PC-3 (cell line): ENCODE data around the gene NEXN. TPM values are rescaled to one million over a fixed set of nuclear protein-coding genes. Genes with fewer than 3 reads are reported as not detected.

Source experiments
- ATAC-seq: fragments of 200-7000 bp; cut with Tn5 transposase; 2 replicates; pipeline ENCODE4 v1.9.1; 2020; ENCODE audit warnings: mild to moderate bottlenecking, moderate library complexity
- BruUV-seq: library from RNA; stranded (reverse); fragments of 400-500 nt; replicated peaks from 2 replicates; lab custom pipeline; 2021; lab: Mats Ljungman, UMichigan
- CTCF ChIA-PET: fragments of 300-600 bp; sonication (Branson Sonifier 250); formaldehyde crosslinking; loops from one replicate; lab custom pipeline; 2022; ENCODE audit warnings: antibody characterized with exemption; lab: Charles Lee
- POLR2A ChIA-PET: fragments of 300-600 bp; sonication (Branson Sonifier 250); formaldehyde crosslinking; loops from one replicate; lab custom pipeline; 2022; ENCODE audit warnings: antibody characterized with exemption; ENCODE audit not compliant: unreplicated experiment; lab: Charles Lee
- DNase-seq: peaks from one replicate; pipeline ENCODE4 v3.0.0-alpha.2; 2015
- H2AFZ ChIP-seq: fragments of 300-600 bp; sonication (generic); 2 replicates; pipeline ENCODE4 v1.6.0; 2016; ENCODE audit warnings: antibody characterized with exemption, low read length
- H3F3A ChIP-seq: fragments of 300-600 bp; sonication (generic); one replicate; pipeline ENCODE4 v1.6.0; 2017; ENCODE audit warnings: antibody characterized with exemption, low read length, control low read depth, mild to moderate bottlenecking; ENCODE audit not compliant: unreplicated experiment
- H3K27ac ChIP-seq: fragments of 300-600 bp; sonication (generic); 2 replicates; pipeline ENCODE4 v1.5.1; 2016; ENCODE audit warnings: mild to moderate bottlenecking, low read length
- H3K27me3 ChIP-seq: fragments of 300-600 bp; sonication (generic); 2 replicates; pipeline ENCODE4 v1.6.1; 2016; ENCODE audit warnings: low read length, mixed read lengths
- H3K36me3 ChIP-seq: fragments of 300-600 bp; sonication (generic); 2 replicates; pipeline ENCODE4 v1.6.1; 2016; ENCODE audit warnings: low read depth, mixed run types, low read length, mixed read lengths
- H3K4me1 ChIP-seq: fragments of 300-600 bp; sonication (generic); 2 replicates; pipeline ENCODE4 v1.5.1; 2016; ENCODE audit warnings: low read length; ENCODE audit not compliant: insufficient read depth
- H3K4me2 ChIP-seq: fragments of 300-600 bp; sonication (generic); 2 replicates; pipeline ENCODE4 v1.6.0; 2016; ENCODE audit warnings: low read length
- H3K4me3 ChIP-seq: fragments of 300-600 bp; sonication (generic); 2 replicates; pipeline ENCODE4 v1.5.1; 2016; ENCODE audit warnings: mild to moderate bottlenecking, low read length, mixed read lengths
- H3K79me2 ChIP-seq: fragments of 300-600 bp; sonication (generic); 2 replicates; pipeline ENCODE4 v1.6.1; 2017; ENCODE audit warnings: low read length, mixed read lengths
- H3K9ac ChIP-seq: fragments of 300-600 bp; sonication (generic); 2 replicates; pipeline ENCODE4 v1.6.0; 2016; ENCODE audit warnings: mild to moderate bottlenecking, low read length
- H3K9me2 ChIP-seq: fragments of 300-600 bp; sonication (generic); replicated peaks from 2 replicates; pipeline ENCODE4 v1.6.1; 2016; ENCODE audit warnings: mixed run types, low read length, mixed read lengths
- H3K9me3 ChIP-seq: fragments of 300-600 bp; sonication (generic); 2 replicates; pipeline ENCODE4 v1.6.1; 2016; ENCODE audit warnings: low read length, mixed read lengths
- H4K20me1 ChIP-seq: fragments of 300-600 bp; sonication (generic); 2 replicates; pipeline ENCODE4 v1.6.1; 2016; ENCODE audit warnings: low read length, mixed read lengths
- CTCF ChIP-seq: fragments of 300-600 bp; sonication (generic); conservative IDR thresholded peaks from 2 replicates; pipeline ENCODE4 v1.5.1; 2017; ENCODE audit warnings: antibody characterized with exemption, low read depth, mild to moderate bottlenecking, low read length
- EZH2 ChIP-seq: fragments of 300-600 bp; sonication (generic); IDR thresholded peaks from one replicate; pipeline ENCODE4 v1.6.1; 2017; ENCODE audit warnings: antibody characterized with exemption, mild to moderate bottlenecking, low read length; ENCODE audit not compliant: unreplicated experiment
- EZH2phosphoT487 ChIP-seq: fragments of 300-600 bp; sonication (generic); IDR thresholded peaks from 2 replicates; pipeline ENCODE4 v1.6.1; 2018; ENCODE audit warnings: mild to moderate bottlenecking, antibody characterized with exemption, low read length, borderline replicate concordance
- intact Hi-C: fragments of 100-400 bp; cut with micrococcal nuclease; formaldehyde crosslinking; loops from 2 replicates; pipeline ENCODE4 v1.9.0; 2023
- total RNA-seq: library from RNA; depleted of rRNA; stranded (reverse); fragments of >200 nt; gene quantifications from 2 replicates; pipeline ENCODE4 v1.2.3, GENCODE V29; 2014

The NEXN gene
- total RNA-seq, 1 experiment from 2014 or later: 3.5 TPM

GRCh38 chr1:77859248-77859647 lies 29.2 kb upstream of the NEXN start:
- Histone ChIP-seq H3K9ac (no peak overlapping the region), H3K9me2 (no peaks in the 10 kb centered on the region), H4K20me1 (no peaks in the 10 kb centered on the region), H3K27me3 (no peaks in the 10 kb centered on the region), H3K79me2 (no peaks in the 10 kb centered on the region), H3K4me1 (no peaks in the 10 kb centered on the region), H3F3A (no peaks in the 10 kb centered on the region), H3K27ac (no peak overlapping the region), H3K36me3 (peaks cover 3% of the 10 kb centered on the region; the same call in 1 of the 2 replicates), H3K4me2 (no peak overlapping the region), H3K4me3 (no peak overlapping the region), H3K9me3 (no peaks in the 10 kb centered on the region), H2AFZ (no peak overlapping the region)
- no peak for DNase-seq
- TSS peak; percentile 35 for BruUV-seq
- ATAC-seq: no peak
- no peak for TF ChIP-seq EZH2
- no peak for TF ChIP-seq EZH2phosphoT487
- no peak for TF ChIP-seq CTCF
- ChIA-PET POLR2A (no interaction called here), CTCF (no interaction called here)
- intact Hi-C loops: no loop called here

- TF ChIP-seq EZH2phosphoT487 (no peak), CTCF (no peak), EZH2 (no peak)
- Histone ChIP-seq H4K20me1 (no peaks in the 10 kb centered on the region), H3K9me2 (no peaks in the 10 kb centered on the region), H3K27me3 (no peaks in the 10 kb centered on the region), H3K4me2 (no peak overlapping the region), H3K79me2 (no peaks in the 10 kb centered on the region), H3K27ac (no peak overlapping the region), H3F3A (no peaks in the 10 kb centered on the region), H3K9ac (no peak overlapping the region), H3K9me3 (no peaks in the 10 kb centered on the region), H3K4me3 (no peak overlapping the region), H2AFZ (no peak overlapping the region), H3K4me1 (no peaks in the 10 kb centered on the region), H3K36me3 (no peaks in the 10 kb centered on the region)
- ChIA-PET CTCF (no interaction called here), POLR2A (no interaction called here)
- intact Hi-C loops: no loop called here
- ATAC-seq (peak; percentile 70), DNase-seq (peak; percentile 61)
- BruUV-seq: no TSS peak
These were observed 22.1 kb upstream of the NEXN start for GRCh38 chr1:77866296-77866695.

- peak; percentile 9; the same call in 1 of the 2 replicates for ATAC-seq
- Histone ChIP-seq H4K20me1 (no peaks in the 10 kb centered on the region), H3K36me3 (0 out of 2 replicates have a peak, but pooled peaks cover 4% of the 10 kb centered on the region), H3K9me3 (no peaks in the 10 kb centered on the region), H2AFZ (no peak overlapping the region), H3K27me3 (no peaks in the 10 kb centered on the region), H3F3A (no peaks in the 10 kb centered on the region), H3K79me2 (no peaks in the 10 kb centered on the region), H3K4me1 (peaks cover 19% of the 10 kb centered on the region), H3K9ac (no peak overlapping the region), H3K9me2 (no peaks in the 10 kb centered on the region), H3K4me3 (no peak overlapping the region), H3K27ac (no peak overlapping the region), H3K4me2 (no peak overlapping the region)
- no TSS peak for BruUV-seq
- intact Hi-C loops: loop anchor here (1.0 kb wide), 2 partner anchors 28 to 43 kb away; no protein-coding TSS in a partner anchor
- ChIA-PET POLR2A (no interaction called here), CTCF (no interaction called here)
- TF ChIP-seq EZH2 (no peak), CTCF (no peak), EZH2phosphoT487 (no peak)
- DNase-seq: no peak
These were observed 15.8 kb upstream of the NEXN start for GRCh38 chr1:77872645-77873044.
